A204.1 (cell line): Measurements from ENCODE around the gene RPS6KC1.
"Not testable (repeated sequence)": the region's sequence is repeated elsewhere in the genome, so short reads cannot be mapped to it uniquely, and the experiment has no call there.

ENCODE experiments used
- FAIRE-seq: peaks from 2 replicates; lab custom pipeline; 2012; peaks lifted over from hg19 to GRCh38; lab: Jason Lieb, UNC

Gene RPS6KC1

GRCh38 chr1:213284626-213285025 is 233.6 kb downstream of the RPS6KC1 start:
- FAIRE-seq: no peak

GRCh38 chr1:213286235-213286634 is 235.2 kb downstream of the RPS6KC1 start:
- no peak for FAIRE-seq

- no peak for FAIRE-seq
These were observed 236.9 kb downstream of the RPS6KC1 start for GRCh38 chr1:213287987-213288386.

DNA sequence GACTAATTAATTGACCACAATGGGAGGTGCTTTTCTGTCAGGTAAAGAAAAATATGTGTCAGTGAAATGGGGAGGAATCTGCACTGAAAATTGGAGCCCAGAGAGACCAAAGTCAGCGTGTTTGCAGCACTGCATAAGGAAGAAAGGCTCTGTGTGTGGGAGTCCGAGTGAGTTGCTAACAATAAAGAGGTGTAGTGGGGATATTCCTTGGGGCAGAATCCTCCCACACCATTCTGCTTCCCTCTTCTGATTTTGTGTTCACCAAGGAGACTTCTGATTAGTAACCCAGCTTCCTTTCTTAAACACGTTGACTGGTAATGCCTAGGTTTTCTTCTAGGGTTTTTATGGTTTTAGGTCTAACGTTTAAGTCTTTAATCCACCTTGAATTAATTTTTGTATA is 240.5 kb downstream of the RPS6KC1 start:
- no peak for FAIRE-seq

DNA sequence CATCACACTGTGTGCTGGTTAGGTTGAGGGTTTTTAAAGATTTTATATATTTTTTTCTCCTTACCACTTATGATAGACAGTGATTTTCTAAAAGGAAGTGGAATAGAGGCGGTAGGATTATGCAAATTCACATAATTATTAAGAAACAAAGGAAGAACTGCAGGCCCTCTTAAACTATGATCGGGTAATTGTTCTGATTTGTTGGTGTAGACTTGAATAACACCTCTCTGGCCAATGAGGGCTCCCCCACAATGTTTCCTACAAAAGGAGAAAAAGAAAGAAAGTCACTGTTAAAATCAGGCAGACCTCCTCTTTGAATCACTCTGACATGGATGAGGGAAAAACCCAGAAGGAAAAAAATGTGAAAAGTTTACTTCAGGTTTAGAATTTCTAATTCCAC is 241.6 kb downstream of the RPS6KC1 start:
- FAIRE-seq: no peak

GRCh38 chr1:213295860-213296259 is 244.8 kb downstream of the RPS6KC1 start:
- FAIRE-seq: no peak

- no peak for FAIRE-seq
These were observed 245.5 kb downstream of the RPS6KC1 start for GRCh38 chr1:213296558-213296957.

GRCh38 chr1:213297021-213297420 is 246.0 kb downstream of the RPS6KC1 start:
- no peak for FAIRE-seq

- FAIRE-seq: no peak
These were observed 249.4 kb downstream of the RPS6KC1 start for GRCh38 chr1:213300433-213300832.

DNA sequence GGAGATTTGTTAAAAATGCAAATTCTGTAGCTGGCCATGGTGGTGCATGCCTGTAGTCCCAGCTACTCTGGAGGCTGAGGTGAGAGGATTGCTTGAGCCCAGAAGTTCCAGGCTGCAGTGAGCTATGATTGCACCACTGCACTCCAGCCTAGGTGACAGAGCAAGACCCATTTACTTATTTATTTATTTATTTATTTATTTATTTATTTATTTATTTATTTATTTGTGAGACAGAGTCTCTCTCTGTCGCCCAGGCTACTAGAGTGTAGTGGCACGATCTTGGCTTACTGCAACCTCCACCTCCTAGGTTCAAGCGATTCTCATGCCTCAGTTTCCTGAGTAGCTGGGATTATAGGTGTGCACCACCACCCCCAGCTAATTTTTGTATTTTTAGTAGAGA is 250.5 kb downstream of the RPS6KC1 start:
- FAIRE-seq: not testable (repeated sequence)

DNA sequence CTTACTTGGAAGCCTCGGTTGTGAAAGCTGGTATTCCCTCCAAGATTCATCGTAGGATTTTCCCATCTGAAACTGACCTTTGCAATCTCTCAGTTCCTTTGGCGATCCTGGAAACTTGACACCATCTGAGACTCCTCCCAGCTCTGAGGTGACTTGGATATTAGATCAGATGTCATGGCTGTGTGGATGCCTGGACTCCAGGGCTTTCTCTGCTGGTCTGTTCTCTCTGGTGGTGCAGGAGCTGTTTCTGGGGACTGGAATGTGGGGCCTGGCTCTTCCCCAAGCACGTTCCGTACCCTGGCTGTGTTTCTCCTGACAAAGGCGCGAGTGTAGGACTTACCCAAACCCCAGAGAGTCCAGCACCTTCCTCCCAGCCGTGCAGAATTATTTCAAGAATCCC is 252.2 kb downstream of the RPS6KC1 start:
- FAIRE-seq: no peak

- FAIRE-seq: no peak
These were observed 264.5 kb downstream of the RPS6KC1 start for GRCh38 chr1:213315571-213315970.

DNA sequence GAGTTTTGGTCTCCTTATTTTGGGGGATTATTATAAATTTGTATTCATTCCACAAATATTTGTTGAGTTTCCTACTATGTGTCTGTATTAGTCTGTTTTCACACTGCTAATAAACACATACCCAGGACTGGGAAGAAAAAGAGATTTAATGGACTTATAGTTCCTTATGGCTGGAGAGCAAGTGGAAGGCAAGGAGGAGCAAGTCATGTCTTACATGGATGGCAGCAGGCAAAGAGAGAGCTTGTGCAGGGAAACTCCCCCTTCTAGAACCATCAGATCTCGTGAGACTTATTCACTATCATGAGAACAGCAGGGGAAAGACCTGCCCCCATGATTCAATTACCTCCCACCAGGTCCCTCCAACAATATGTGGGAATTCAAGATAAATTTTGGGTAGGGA is 267.4 kb downstream of the RPS6KC1 start:
- FAIRE-seq: not testable (repeated sequence)

DNA sequence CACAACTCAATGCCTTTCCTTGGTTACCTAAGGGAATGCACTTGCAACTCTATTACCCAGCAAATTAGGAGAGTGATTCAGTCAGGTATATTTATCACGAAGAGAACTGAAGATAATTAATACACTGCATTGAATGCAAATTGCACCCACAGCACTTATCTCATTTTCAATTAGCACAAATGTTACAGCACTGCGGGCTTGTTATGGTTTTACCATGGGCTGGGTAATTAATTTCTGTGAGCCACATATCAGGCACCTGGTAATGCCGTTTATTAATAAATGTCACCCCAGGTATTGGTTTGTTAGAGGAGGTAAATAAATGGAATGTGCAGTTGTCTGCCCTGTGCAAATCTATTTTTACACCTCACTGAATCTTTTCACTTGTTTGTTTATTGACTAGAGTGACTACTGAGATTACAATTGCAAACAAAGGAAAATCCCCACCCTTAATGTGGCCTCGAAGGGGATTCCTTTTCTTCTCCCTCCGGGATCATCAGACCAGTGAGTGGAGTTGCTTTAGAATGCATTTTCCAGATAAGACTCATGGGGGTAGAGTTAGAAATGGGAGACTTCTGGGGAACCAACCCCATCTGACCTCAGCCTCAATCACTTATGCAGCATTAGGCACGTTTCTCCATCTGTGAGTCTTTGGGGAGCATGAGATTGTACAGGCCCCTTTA is 269.3 kb downstream of the RPS6KC1 start:
- no peak for FAIRE-seq
